ENCODE results near the gene CYBRD1. TPM values are rescaled to one million over a fixed set of nuclear protein-coding genes. Genes with fewer than 3 reads are reported as not detected.

CYBRD1 gene
- total and polyA plus RNA-seq, 2 experiments from 2014 or later, result 42.4 to 66.1 TPM

- Histone ChIP-seq H3K4me3 (no peak overlapping the region), H3K36me3 (replicated peaks; ENCODE audit: insufficient read depth, low read depth) (no peaks in the 10 kb centered on the region), H3K4me2 (no peak overlapping the region), H3K9me3 (ENCODE audit: low read depth) (no peaks in the 10 kb centered on the region), H3K79me2 (no peaks in the 10 kb centered on the region), H4K20me1 (ENCODE audit: insufficient read depth, poor library complexity, severe bottlenecking) (no peaks in the 10 kb centered on the region), H3K4me1 (ENCODE audit: insufficient read depth) (no peaks in the 10 kb centered on the region), H2AFZ (no peak overlapping the region), H3K9me2 (replicated peaks; ENCODE audit: insufficient read depth) (no peaks in the 10 kb centered on the region), H3K27me3 (no peaks in the 10 kb centered on the region), H3K27ac (no peak overlapping the region)
- TF ChIP-seq EZH2 (IDR thresholded peaks at IDR 0.05; ENCODE audit: borderline replicate concordance) (no peak), CTCF (IDR thresholded peaks at IDR 0.05; ENCODE audit: poor library complexity) (no peak), EZH2phosphoT487 (IDR thresholded peaks at IDR 0.05; ENCODE audit: low read depth, severe bottlenecking, unreplicated experiment) (no peak)
- no peak for DNase-seq (ENCODE audit: low spot score)
- WGBS (ENCODE audit: low lambda C conversion rate, missing lambda C conversion rate), result 85% methylated on average over 1 of the region's 1 CpG
Observed at GRCh38 chr2:171512683-171513195, 9.5 kb upstream of the CYBRD1 start.

DNA sequence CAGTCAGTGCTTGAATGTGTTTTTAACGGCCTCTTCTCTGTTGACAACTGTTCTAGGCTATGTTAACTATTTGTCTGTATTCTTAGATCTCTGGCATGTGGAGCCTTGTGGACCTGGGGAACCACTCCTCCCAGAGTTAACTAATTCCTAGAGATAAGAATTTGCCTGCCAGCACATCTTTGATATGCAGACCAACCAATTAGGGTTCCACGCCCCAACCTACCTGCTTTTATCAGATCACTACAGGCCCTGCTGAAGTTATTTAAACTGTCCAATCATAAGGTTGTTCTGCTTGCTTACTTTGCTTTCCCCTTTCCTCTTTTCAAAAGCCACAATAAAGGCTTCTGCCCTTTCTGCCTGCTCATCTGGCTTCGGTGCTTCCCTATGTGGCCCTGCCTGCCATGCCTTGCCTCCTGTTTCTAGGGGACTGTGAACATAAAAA is 8.5 kb upstream of the CYBRD1 start:
- H2AFZ ChIP-seq, result no peak overlapping the region
- H3K9me3 ChIP-seq (ENCODE audit: low read depth), result no peaks in the 10 kb centered on the region
- H3K4me1 ChIP-seq (ENCODE audit: insufficient read depth), result no peaks in the 10 kb centered on the region
- H3K36me3 ChIP-seq (replicated peaks; ENCODE audit: insufficient read depth, low read depth), result no peaks in the 10 kb centered on the region
- TF ChIP-seq CTCF (IDR thresholded peaks at IDR 0.05; ENCODE audit: poor library complexity) (no peak), EZH2phosphoT487 (IDR thresholded peaks at IDR 0.05; ENCODE audit: low read depth, severe bottlenecking, unreplicated experiment) (no peak), EZH2 (IDR thresholded peaks at IDR 0.05; ENCODE audit: borderline replicate concordance) (no peak)
- H3K27me3 ChIP-seq, result no peaks in the 10 kb centered on the region
- WGBS (ENCODE audit: low lambda C conversion rate, missing lambda C conversion rate), result 49% methylated on average over 3 of the region's 3 CpGs
- DNase-seq (ENCODE audit: low spot score), result no peak
- H3K79me2 ChIP-seq, result no peaks in the 10 kb centered on the region
- no peak overlapping the region for H3K4me2 ChIP-seq
- H4K20me1 ChIP-seq (ENCODE audit: insufficient read depth, poor library complexity, severe bottlenecking), result no peaks in the 10 kb centered on the region
- no peaks in the 10 kb centered on the region for H3K9me2 ChIP-seq (replicated peaks; ENCODE audit: insufficient read depth)
- no peak overlapping the region for H3K27ac ChIP-seq
- H3K4me3 ChIP-seq, result no peak overlapping the region

DNA sequence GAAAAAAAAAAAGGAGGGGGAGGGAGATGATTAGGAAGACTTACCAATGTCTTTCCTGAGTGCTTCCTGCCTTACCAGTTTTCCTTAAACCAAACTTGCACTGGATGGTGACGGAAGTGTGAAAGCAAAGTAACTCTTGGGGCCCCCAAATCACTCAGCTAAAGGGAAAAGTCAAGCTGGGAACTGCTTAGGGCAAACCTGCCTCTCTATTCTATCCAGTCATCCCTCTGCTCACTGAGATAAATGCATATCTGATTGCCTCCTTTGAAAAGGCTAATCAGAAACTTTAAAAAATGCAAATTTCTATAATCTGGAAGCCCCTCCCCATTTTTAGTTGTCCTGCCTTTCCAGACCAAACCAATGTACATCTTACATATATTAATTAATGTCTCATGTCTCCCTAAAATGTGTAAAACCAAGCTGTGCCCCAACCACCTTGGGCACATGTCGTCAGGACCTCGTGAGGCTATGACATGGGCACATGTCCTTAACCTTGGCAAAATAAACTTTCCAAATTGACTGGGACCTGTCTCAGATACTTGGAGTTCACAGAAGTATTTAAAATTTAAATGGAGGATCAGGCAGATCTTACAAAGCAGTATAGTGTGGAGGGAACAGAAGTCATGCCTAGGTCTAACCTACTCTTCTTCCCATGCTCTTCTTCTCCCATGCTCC is 7.2 kb upstream of the CYBRD1 start:
- TF ChIP-seq EZH2phosphoT487 (IDR thresholded peaks at IDR 0.05; ENCODE audit: low read depth, severe bottlenecking, unreplicated experiment) (no peak), EZH2 (IDR thresholded peaks at IDR 0.05; ENCODE audit: borderline replicate concordance) (no peak), CTCF (IDR thresholded peaks at IDR 0.05; ENCODE audit: poor library complexity) (no peak)
- no peaks in the 10 kb centered on the region for H3K36me3 ChIP-seq (replicated peaks; ENCODE audit: insufficient read depth, low read depth)
- DNase-seq (ENCODE audit: low spot score), result no peak
- no peaks in the 10 kb centered on the region for H3K9me3 ChIP-seq (ENCODE audit: low read depth)
- no peaks in the 10 kb centered on the region for H3K4me1 ChIP-seq (ENCODE audit: insufficient read depth)
- no peak overlapping the region for H2AFZ ChIP-seq
- H3K4me2 ChIP-seq, result no peak overlapping the region
- H3K27me3 ChIP-seq, result peaks cover 4% of the 10 kb centered on the region
- no peaks in the 10 kb centered on the region for H3K79me2 ChIP-seq
- H3K4me3 ChIP-seq, result no peak overlapping the region
- H4K20me1 ChIP-seq (ENCODE audit: insufficient read depth, poor library complexity, severe bottlenecking), result no peaks in the 10 kb centered on the region
- 95% methylated on average over 3 of the region's 3 CpGs for WGBS (ENCODE audit: low lambda C conversion rate, missing lambda C conversion rate)
- H3K9me2 ChIP-seq (replicated peaks; ENCODE audit: insufficient read depth), result no peaks in the 10 kb centered on the region
- H3K27ac ChIP-seq, result no peak overlapping the region

Measured in hepatocyte (in vitro differentiated cells).